DND-41 (cell line): ENCODE measurements around the gene RNF144B.

Experiments
- ATAC-seq: fragments of 200-7000 bp; cut with Tn5 transposase; 3 replicates; pipeline ENCODE4 v1.9.1; 2021; ENCODE audit warnings: low read depth; ENCODE audit not compliant: insufficient read depth
- DNase-seq: peaks from one replicate; pipeline ENCODE4 v3.0.0-alpha.2; 2020
- H2AFZ ChIP-seq: 2 replicates; pipeline ENCODE4 v1.6.0; 2012; ENCODE audit warnings: low read depth, low read length
- H3K27ac ChIP-seq: 2 replicates; pipeline ENCODE4 v1.5.1; 2012; ENCODE audit warnings: low read length, inconsistent platforms
- H3K27me3 ChIP-seq: fragments of 200-600 bp; sonication (generic); 2 replicates; pipeline ENCODE4 v1.6.0; 2012; ENCODE audit warnings: low read length, mild to moderate bottlenecking, inconsistent platforms; ENCODE audit not compliant: insufficient read depth, poor library complexity
- H3K36me3 ChIP-seq: 2 replicates; pipeline ENCODE4 v1.5.1; 2012; ENCODE audit warnings: low read length, inconsistent platforms; ENCODE audit not compliant: insufficient read depth
- H3K4me1 ChIP-seq: 2 replicates; pipeline ENCODE4 v1.5.1; 2012; ENCODE audit warnings: mild to moderate bottlenecking, low read length; ENCODE audit not compliant: insufficient read depth
- H3K4me2 ChIP-seq: 2 replicates; pipeline ENCODE4 v1.6.0; 2012; ENCODE audit warnings: mild to moderate bottlenecking, moderate library complexity, low read length, inconsistent platforms; ENCODE audit not compliant: insufficient read depth
- H3K4me3 ChIP-seq, 2 experiments: fragments of 200-600 bp in 1 of 2; shearing (Covaris generic) in 1 of 2; 2 replicates each; pipeline ENCODE4 v1.5.1; 2012 to 2016; ENCODE audit warnings: inconsistent platforms in 2 of 2, low read length in 2 of 2, mild to moderate bottlenecking in 2 of 2, low read depth in 1 of 2, moderate library complexity in 1 of 2
- H3K79me2 ChIP-seq: 2 replicates; pipeline ENCODE4 v1.6.0; 2012; ENCODE audit warnings: low read length, inconsistent platforms; ENCODE audit not compliant: insufficient read depth
- H3K9ac ChIP-seq: 2 replicates; pipeline ENCODE4 v1.6.0; 2012; ENCODE audit warnings: low read depth, mild to moderate bottlenecking, inconsistent platforms, low read length, moderate library complexity
- H3K9me3 ChIP-seq: 2 replicates; pipeline ENCODE4 v1.5.1; 2012; ENCODE audit warnings: low read length, moderate library complexity, mild to moderate bottlenecking, inconsistent platforms; ENCODE audit not compliant: insufficient read depth, severe bottlenecking
- H4K20me1 ChIP-seq: 2 replicates; pipeline ENCODE4 v1.6.0; 2012; ENCODE audit warnings: low read length; ENCODE audit not compliant: insufficient read depth
- EZH2 ChIP-seq: IDR thresholded peaks from 3 replicates; pipeline ENCODE4 v1.6.1; 2012; ENCODE audit warnings: borderline replicate concordance, low read depth, mild to moderate bottlenecking, moderate library complexity, low read length, inconsistent platforms; ENCODE audit not compliant: severe bottlenecking
- TF ChIP-seq, protein P1 (sequence below): IDR thresholded peaks from 2 replicates; pipeline ENCODE4 v1.5.1; 2012; ENCODE audit warnings: borderline replicate concordance, low read length, moderate library complexity, mild to moderate bottlenecking; ENCODE audit not compliant: poor library complexity, severe bottlenecking; ENCODE audit errors: extremely low read depth

Gene RNF144B

DNA sequence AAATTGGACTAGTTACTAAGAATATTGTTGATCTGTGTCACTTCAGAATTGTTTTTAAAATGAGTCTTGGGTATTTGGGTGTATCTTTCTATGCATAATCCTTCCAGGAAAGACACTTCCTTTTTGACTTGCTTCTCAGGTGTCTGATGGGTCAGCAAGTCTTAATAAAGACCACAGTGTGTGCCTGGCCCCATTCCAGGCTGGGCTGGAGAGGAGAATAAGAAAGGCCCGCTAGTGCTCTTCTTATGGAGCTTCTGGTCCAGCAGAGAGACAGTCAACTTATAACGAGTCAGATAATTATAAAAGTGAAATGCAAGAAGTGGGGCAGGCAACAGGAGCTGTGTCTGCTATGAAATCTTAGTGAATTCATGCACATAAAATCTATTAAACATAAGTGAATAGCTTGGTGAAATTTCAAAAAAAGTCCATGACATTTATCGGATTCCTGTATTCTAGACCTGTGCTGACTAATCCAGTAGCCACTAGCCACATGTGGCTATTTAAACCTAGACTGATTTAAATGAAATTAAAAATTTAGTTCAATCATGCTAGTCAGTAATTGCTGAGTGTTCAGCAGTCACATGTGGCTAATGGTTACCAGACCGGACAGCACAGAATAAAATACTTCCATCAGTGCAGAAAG is 42.6 kb downstream of the RNF144B start:
- no peaks in the 10 kb centered on the region for H4K20me1 ChIP-seq
- no peak overlapping the region for H3K4me2 ChIP-seq
- H3K4me1 ChIP-seq: no peaks in the 10 kb centered on the region
- H3K36me3 ChIP-seq: no peaks in the 10 kb centered on the region
- H3K27me3 ChIP-seq: no peaks in the 10 kb centered on the region
- no peak overlapping the region for H3K4me3 ChIP-seq
- H3K9me3 ChIP-seq: no peaks in the 10 kb centered on the region
- H3K27ac ChIP-seq: no peak overlapping the region
- no peak overlapping the region for H3K9ac ChIP-seq
- no peaks in the 10 kb centered on the region for H3K79me2 ChIP-seq
- TF ChIP-seq EZH2: no peak
- TF ChIP-seq, protein P1, sequence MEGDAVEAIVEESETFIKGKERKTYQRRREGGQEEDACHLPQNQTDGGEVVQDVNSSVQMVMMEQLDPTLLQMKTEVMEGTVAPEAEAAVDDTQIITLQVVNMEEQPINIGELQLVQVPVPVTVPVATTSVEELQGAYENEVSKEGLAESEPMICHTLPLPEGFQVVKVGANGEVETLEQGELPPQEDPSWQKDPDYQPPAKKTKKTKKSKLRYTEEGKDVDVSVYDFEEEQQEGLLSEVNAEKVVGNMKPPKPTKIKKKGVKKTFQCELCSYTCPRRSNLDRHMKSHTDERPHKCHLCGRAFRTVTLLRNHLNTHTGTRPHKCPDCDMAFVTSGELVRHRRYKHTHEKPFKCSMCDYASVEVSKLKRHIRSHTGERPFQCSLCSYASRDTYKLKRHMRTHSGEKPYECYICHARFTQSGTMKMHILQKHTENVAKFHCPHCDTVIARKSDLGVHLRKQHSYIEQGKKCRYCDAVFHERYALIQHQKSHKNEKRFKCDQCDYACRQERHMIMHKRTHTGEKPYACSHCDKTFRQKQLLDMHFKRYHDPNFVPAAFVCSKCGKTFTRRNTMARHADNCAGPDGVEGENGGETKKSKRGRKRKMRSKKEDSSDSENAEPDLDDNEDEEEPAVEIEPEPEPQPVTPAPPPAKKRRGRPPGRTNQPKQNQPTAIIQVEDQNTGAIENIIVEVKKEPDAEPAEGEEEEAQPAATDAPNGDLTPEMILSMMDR: no peak
- DNase-seq (no peak), ATAC-seq (no peak)
- H2AFZ ChIP-seq: no peak overlapping the region

DNA sequence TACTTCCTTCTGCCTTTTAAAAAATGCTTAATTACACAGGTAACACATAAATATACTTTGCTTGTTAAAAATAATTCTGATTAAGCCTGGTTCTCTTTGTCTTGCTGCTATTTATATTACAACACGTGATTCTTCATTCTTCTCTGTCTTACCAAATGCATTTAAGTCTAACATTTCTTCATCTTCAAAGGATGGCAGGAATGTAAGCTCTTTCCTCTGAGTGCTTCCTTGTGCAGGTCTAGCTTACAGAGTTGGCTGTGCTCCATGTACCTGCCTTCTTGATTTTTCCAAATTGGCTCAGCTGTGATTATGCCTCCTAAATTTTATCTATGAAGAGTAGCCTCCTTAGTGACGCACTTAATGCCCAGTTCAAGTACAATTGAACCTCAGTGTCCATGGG is 44.4 kb downstream of the RNF144B start:
- H4K20me1 ChIP-seq: no peaks in the 10 kb centered on the region
- no peak for ATAC-seq
- TF ChIP-seq, protein P1: no peak
- no peak for TF ChIP-seq EZH2

DNA sequence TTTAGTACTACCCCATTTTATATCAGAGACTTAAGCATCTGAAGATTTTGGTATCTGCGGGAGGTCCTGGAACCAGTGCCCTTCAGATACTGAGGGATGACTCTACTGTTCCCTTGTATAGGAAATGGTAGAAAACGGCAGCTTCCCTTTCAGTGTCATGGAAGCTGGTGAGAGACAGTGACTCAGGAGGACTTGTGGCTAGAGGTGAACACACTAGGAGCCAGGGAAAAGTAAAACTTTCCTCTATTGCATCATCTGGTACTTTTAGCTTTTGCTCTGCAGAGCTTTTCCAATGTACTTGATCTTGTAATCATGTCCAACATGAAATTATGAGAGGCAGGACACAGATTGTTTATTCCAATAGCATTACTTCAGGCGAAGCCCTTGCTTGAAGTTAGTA is 45.0 kb downstream of the RNF144B start:
- ATAC-seq: no peak
- TF ChIP-seq, protein P1: no peak
- no peak for TF ChIP-seq EZH2
- Histone ChIP-seq H3K4me2 (no peak overlapping the region), H2AFZ (no peak overlapping the region), H3K36me3 (no peaks in the 10 kb centered on the region), H3K27me3 (peaks cover 2% of the 10 kb centered on the region), H3K27ac (no peak overlapping the region), H3K9me3 (no peaks in the 10 kb centered on the region), H3K4me1 (no peaks in the 10 kb centered on the region), H3K79me2 (no peaks in the 10 kb centered on the region), H3K4me3 (no peak overlapping the region), H4K20me1 (no peaks in the 10 kb centered on the region), H3K9ac (no peak overlapping the region)
- no peak for DNase-seq

More for the DNA sequence above, 44.4 kb downstream of the RNF144B start:
- Histone ChIP-seq H3K4me3 (no peak overlapping the region), H3K9me3 (no peaks in the 10 kb centered on the region), H2AFZ (no peak overlapping the region), H3K79me2 (no peaks in the 10 kb centered on the region), H3K36me3 (no peaks in the 10 kb centered on the region), H3K27ac (no peak overlapping the region), H3K9ac (no peak overlapping the region), H3K4me1 (no peaks in the 10 kb centered on the region), H3K27me3 (no peaks in the 10 kb centered on the region), H3K4me2 (no peak overlapping the region)
- DNase-seq: no peak

DNA sequence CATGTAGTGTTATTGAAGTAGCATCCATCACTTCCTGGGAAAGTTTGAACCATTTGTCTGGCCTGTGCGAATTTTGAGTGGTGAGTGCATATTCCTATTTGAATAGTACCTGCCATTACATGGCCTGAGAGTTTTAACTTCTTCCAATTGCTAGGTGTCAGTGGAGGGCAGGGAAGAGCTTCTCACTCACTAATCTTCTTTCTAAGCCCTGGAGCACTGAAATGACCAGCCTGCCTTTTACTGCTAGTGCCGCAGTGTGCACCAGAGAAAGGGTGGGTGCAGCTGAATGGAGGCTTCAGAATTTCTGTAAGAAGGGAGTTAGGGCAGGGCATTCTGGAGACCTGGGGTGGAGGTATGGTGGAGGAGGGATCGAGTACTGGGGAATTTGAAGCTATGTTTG is 45.5 kb downstream of the RNF144B start:
- no peak overlapping the region for H3K9ac ChIP-seq
- no peaks in the 10 kb centered on the region for H3K36me3 ChIP-seq
- H3K27ac ChIP-seq: no peak overlapping the region
- no peak overlapping the region for H3K4me2 ChIP-seq
- ATAC-seq (no peak), DNase-seq (no peak)
- H3K4me1 ChIP-seq: no peaks in the 10 kb centered on the region
- H3K9me3 ChIP-seq: no peaks in the 10 kb centered on the region
- no peaks in the 10 kb centered on the region for H3K79me2 ChIP-seq
- TF ChIP-seq EZH2: no peak
- TF ChIP-seq, protein P1: no peak
- peaks cover 3% of the 10 kb centered on the region for H3K27me3 ChIP-seq
- no peaks in the 10 kb centered on the region for H4K20me1 ChIP-seq
- H3K4me3 ChIP-seq: no peak overlapping the region
- H2AFZ ChIP-seq: no peak overlapping the region
